NCI-H2196 (cell line): ENCODE results near the gene GPC6.

Experiments
- DNase-seq: peaks from one replicate; lab custom pipeline; 2025; ENCODE audit not compliant: unreplicated experiment; lab: John Stamatoyannopoulos, UW

Gene GPC6

DNA sequence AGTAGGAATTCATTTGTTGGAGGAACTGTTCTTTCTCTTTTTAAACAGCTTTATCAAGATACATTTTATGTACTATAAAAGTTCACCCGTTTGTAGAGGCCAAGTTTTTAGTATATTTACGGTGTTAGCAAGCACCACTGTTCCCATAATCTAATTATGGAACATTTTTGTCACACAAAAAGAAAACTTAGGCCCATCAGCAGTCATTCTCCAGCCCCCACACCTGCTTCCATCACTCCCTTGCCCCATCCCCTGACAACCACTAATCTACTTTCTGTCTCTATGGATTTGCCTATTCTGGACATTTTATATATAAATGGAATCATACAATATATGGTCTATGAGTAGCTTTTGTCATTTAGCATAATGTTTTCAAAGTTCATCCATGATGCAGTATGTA lies 787.9 kb downstream of the GPC6 start:
- DNase-seq: no peak

DNA sequence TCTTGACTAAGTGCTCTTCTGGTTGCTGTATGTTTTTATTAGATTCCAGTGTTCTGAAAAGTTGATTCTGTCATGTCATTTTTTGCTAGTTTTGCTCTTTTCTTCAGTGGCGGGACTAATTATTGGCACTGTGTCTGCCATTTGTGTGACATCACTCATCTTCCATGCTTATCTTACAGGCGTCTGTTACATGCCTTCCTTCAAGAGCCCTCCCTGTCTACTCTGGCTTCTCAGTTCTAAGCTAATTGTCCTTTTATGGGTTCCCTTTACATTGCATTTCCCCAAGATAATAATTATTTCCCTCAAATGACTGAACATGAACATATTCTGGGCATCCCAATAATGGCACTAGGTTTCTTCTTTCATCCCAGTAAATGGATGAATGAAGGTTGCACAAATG lies 793.8 kb downstream of the GPC6 start:
- no peak for DNase-seq

GRCh38 chr13:94020833-94021232 lies 794.2 kb downstream of the GPC6 start:
- DNase-seq: no peak

DNA sequence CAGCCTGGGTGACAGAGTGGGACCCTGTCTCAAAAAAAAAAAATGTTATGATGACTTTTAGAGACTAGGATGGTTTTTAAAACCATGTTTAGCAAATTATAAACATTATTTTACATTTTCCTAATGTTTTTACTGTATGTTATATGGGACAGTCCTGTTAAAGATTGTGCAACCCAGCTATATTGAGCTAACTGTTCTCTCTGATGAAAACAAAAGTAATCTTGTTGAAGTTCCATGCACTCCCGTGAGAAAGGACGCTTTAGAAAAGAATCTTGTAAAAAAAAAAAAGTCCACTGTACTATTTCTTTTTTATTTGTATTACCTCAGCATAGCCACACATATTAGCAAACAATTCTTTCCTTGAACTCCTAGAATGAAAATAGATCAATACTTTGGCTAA lies 801.6 kb downstream of the GPC6 start:
- DNase-seq: no peak

DNA sequence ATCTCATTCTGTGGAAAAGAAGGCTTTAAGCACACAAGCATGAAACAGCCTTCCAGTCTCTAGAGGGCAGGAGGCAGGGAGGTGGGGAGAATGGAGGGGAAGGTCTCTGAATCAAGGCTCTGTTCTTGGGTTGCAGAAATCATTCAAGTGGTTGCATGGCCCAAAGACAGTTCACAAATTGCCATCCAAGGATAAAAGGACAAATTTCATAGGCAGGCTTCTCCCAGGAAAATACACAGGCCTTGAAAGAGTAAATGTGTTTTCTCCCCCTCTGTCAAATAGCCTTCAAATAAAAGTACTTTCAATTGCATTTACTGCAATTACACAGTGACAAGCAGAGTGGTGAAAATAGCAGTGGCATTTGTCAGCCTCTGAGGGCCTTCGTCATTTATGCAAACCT lies 802.0 kb downstream of the GPC6 start:
- DNase-seq: no peak

DNA sequence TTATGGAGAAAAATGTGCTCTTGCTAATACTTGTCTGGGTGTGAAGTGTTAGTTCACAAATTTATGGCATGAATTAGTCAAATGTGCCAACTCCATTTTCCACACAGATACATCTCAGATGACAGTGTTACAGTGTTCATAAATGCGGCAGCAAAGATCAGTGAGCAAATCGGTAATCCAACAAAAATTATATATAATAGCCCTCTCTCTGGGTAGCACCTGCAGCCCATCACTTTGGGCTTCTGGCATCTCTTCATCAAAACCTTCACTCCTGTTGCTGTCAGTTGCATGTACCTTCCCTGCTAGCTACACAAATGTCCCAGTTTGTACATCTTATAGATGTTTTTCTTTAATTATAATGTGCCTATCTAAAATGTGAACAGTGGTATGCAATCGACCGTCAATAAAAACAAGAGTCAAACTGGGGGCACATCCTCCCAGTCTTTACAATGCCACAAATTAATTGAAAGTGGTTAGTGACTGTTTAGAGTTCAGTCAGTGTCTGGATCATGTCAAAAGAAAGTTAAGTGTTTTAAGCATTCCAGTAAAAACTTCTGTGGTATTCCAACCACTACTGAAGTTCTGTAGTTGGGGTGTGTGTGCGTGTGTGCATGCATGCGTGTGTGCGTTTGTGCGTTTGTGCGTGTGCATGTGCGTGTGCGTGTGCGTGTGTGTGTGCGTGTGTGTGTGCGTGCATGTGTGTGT lies 804.0 kb downstream of the GPC6 start:
- DNase-seq: no peak

DNA sequence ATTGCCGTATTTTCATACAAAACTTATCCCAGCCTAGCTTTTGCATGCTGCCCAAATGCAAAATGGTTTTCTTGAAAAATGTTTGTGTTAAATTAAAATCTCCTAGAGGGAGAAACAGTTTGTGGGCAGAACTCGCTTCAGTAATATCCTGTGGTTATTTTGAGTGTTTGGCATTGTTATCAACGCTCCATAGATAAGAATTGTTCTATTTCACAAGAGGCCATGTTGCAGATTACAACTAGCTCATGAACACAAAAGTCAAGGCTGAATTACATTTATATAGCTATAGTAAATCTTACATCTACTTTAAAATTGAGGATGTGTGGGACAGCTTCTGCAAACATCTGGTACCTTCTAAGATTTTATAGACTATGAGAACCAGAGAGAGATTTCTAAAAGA lies 805.0 kb downstream of the GPC6 start:
- DNase-seq: no peak

DNA sequence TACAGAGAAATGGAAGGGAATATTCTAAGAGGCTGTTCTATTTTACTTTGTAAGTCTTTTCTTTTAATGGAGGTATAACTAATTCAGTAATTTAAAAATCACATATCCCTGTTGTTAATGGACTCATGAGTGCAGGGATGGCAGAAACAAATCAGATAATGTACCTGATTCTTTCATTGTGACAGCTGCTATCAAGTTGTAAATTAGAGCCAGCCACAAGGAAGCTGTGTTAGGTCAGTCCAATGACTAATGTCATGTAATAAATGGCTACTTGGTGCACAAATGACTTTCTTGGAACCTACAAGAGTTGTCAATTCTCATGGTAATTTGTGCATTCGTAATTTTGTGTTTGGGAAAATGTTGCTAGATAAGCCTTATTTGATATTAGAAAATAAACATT lies 806.5 kb downstream of the GPC6 start:
- no peak for DNase-seq

GRCh38 chr13:94033830-94034642 lies 807.4 kb downstream of the GPC6 start:
- no peak for DNase-seq

DNA sequence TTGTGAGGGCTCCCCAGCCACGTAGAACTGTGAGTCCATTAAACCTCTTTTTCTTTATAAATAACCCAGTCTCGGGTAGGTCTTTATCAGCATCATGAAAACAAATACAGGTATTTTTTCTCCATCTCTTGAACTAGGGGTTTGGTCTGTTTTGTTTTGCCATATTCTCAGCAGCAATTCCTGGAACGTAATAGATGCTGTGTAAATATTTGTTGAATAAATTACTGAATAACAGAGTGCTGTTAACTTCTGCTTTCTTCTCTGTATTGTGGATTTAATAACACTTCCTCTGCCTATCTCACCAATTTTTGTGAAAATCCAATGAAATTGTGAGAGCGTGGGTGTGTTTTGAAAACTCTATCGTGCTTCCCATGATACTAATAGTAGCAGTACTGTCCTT lies 823.4 kb downstream of the GPC6 start:
- DNase-seq: no peak

DNA sequence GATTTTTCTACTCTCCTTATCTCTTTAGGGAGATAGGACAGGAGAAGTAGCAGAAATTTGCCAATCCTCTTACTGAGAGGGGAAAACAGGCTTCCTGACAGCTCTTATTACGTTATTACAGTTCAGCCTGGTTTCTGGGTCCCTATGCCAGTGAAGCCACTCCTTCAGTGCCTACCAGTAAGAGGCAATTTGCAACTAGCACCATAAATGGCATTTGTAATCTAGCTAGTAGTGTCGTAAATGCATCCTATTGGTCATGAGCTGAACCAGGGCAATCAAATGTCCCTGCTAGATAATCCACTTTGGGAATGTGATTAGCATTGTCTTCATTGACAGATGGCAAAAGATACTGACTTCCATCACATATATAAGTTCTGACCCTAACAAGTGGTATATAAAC lies 824.1 kb downstream of the GPC6 start:
- no peak for DNase-seq

DNA sequence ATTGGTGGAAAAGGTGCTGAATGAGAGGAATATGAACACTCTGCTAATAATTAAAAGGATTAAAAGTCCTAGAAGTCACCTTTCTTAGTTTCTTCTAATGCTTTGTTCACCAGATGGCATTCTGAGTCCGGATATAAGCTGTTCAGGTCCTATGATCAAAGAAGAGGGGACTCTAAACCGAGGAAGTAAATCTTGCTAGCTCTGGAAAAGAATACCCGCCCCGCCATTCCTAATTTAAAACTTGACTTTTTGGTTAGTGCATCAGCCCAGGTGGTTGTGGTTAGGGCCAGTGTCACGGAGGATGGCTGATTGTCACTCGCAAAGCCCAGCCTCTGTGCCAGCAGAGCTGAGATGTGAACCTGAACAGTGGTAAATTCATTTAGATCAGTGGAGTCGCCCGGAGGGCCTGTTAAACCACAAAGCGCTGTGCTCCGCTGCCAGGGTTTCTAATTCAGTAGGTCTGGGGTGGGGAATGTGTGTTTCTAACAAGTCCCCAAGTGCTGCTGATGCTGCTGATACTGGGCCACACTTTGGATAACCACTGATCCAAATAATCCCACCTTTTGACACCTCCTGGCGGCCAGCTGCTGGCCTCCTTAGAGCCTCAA lies 827.5 kb downstream of the GPC6 start:
- no peak for DNase-seq

GRCh38 chr13:94056362-94056990 lies 829.9 kb downstream of the GPC6 start:
- no peak for DNase-seq

GRCh38 chr13:94057618-94058186 lies 831.1 kb downstream of the GPC6 start:
- no peak for DNase-seq

GRCh38 chr13:94058821-94059360 lies 832.3 kb downstream of the GPC6 start:
- DNase-seq: no peak

DNA sequence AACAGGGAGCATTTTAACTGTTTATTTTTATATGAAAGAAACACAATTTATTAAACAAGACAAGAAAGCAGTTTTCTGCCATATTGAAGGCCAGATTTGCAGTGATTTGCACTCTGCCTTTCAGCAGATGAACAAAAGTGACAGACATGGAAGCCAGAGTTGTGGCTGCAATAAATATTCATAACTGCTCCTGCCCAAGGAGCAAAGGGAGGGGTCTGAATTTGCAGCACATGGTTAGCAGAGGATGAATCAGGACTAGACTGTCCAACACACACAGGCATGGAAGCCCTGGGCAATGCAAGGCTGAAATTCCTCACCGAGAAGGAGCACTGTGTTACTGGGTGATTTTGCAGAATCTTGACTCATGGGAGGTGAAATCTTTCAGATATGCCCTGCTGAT lies 834.7 kb downstream of the GPC6 start:
- DNase-seq: no peak

- DNase-seq: no peak
These were observed 836.5 kb downstream of the GPC6 start for GRCh38 chr13:94063096-94063495.

- no peak for DNase-seq
These were observed 837.2 kb downstream of the GPC6 start for GRCh38 chr13:94063848-94064247.

DNA sequence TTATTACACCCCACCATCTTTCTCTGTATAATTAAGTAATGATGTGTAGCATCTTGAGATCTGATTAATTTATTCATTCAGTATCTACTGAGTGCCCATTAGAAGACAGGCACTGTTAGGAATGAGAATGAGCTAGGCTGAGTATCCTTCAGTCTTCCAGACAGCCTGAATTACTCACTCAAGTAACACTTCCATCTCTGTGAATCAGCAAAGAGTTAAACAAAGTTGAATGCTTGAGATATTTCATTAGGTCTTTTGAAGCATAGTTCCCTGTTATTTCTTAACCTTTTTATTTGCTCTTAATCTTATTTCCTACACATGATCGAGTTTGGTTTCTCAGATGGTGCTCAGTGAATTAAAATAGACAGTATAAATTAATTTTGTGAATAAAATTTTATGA lies 839.1 kb downstream of the GPC6 start:
- DNase-seq: no peak

DNA sequence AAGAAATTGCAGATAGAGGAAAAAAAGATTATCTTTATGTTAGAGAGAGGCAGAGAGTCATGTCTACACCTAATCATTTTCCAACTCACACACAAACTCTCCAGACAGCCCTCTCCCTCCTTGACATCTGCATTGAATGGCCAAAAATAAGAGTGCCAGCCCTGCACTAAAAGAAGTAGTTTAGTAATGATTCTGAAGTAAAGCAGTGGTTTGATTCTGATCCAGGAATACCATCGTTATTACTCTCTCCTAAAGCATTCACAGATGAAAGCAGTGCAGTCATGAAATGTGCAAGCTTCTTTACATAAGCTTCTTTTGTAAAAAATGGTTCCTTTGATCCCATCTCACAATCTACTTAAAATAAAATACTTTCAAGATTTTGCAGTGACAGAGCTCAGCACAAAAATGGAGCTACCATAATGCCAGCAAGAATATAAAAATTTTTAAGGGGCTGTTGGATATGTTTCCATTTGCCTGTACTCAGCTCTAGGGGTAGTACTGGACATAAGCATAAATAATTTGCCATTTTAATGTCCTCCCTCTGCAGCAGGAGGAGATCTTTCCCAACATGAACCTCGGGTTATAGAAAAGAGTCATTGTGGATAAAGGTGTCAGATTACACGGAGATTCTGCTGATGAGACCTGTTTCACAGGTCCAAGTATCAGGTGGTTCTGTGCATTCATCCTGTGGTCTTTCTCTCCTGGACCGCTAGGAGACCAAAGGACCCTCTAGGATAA lies 846.6 kb downstream of the GPC6 start:
- DNase-seq: no peak
